CD4-positive, CD25-positive, alpha-beta regulatory T cell (primary cell): ENCODE measurements around the gene ULK4. TPM values are rescaled to one million over a fixed set of nuclear protein-coding genes. Genes with fewer than 3 reads are reported as not detected.

Source experiments
- ATAC-seq, 2 donors: fragments of 150-1000 bp; cut with Tn5 transposase; one replicate each; pipeline ENCODE4 v1.10.0; 2021; ENCODE audit warnings: low read depth in 2 of 2, moderate number of reproducible peaks in 2 of 2, moderate library complexity in 1 of 2
- DNase-seq, 3 donors: peaks; one replicate each; pipeline versions ENCODE4 v3.0.0 to v3.0.0-alpha.2; 2012 to 2022; ENCODE audit warnings: mixed read lengths in 1 of 3
- H3K27ac ChIP-seq: one replicate; pipeline ENCODE4 v1.7.0; 2013; ENCODE audit warnings: mild to moderate bottlenecking, low read length; ENCODE audit not compliant: insufficient read depth, poor library complexity, severe bottlenecking
- H3K27me3 ChIP-seq: one replicate; pipeline ENCODE4 v1.7.0; 2013; ENCODE audit warnings: low read length; ENCODE audit not compliant: control insufficient read depth, insufficient read depth
- H3K36me3 ChIP-seq: one replicate; pipeline ENCODE4 v1.7.0; 2013; ENCODE audit warnings: mild to moderate bottlenecking, low read length, moderate library complexity; ENCODE audit not compliant: control insufficient read depth, insufficient read depth
- H3K4me1 ChIP-seq: 2 replicates; pipeline ENCODE4 v1.7.0; 2013; ENCODE audit warnings: mild to moderate bottlenecking, low read length; ENCODE audit not compliant: insufficient read depth, control insufficient read depth, poor library complexity, severe bottlenecking
- H3K4me3 ChIP-seq: one replicate; pipeline ENCODE4 v1.7.0; 2013; ENCODE audit warnings: low read depth, mild to moderate bottlenecking, low read length, moderate library complexity
- H3K9me3 ChIP-seq, 2 experiments: 1 replicate in 1 of 2; 2 replicates in 1 of 2; pipeline ENCODE4 v1.7.0; 2013; ENCODE audit warnings: low read length in 2 of 2, mild to moderate bottlenecking in 1 of 2, moderate library complexity in 1 of 2; ENCODE audit not compliant: control insufficient read depth in 2 of 2
- H3K27ac Mint-ChIP-seq, 3 donors: one replicate each; pipeline ENCODE4 v1.8.0; 2020 to 2022; ENCODE audit warnings: mild to moderate bottlenecking in 3 of 3, mixed read lengths in 3 of 3, moderate library complexity in 2 of 3
- H3K27me3 Mint-ChIP-seq: one replicate; pipeline ENCODE4 v1.8.0; 2022; ENCODE audit warnings: mild to moderate bottlenecking, mixed read lengths
- H3K36me3 Mint-ChIP-seq: one replicate; pipeline ENCODE4 v1.8.0; 2020; ENCODE audit warnings: mixed read lengths
- H3K4me1 Mint-ChIP-seq, 4 donors: one replicate each; pipeline ENCODE4 v1.8.0; 2020 to 2022; ENCODE audit warnings: mixed read lengths in 4 of 4, mild to moderate bottlenecking in 1 of 4
- H3K4me3 Mint-ChIP-seq, 4 donors: one replicate each; pipeline ENCODE4 v1.8.0; 2020 to 2022; ENCODE audit warnings: mild to moderate bottlenecking in 4 of 4, mixed read lengths in 4 of 4, moderate library complexity in 3 of 4
- H3K9me3 Mint-ChIP-seq, 7 donors: one replicate each; pipeline ENCODE4 v1.8.0; 2020 to 2022; ENCODE audit warnings: mixed read lengths in 7 of 7, mild to moderate bottlenecking in 3 of 7, moderate library complexity in 2 of 7
- polyA plus RNA-seq, 4 donors: library from polyadenylated mRNA; unstranded; fragments of 300-500 nt; fragmentation: Illumina TruSeq; gene quantifications; one replicate each; pipeline ENCODE4 v1.2.3, GENCODE V29; 2021
- total RNA-seq: library from RNA; stranded (reverse); gene quantifications from one replicate; pipeline ENCODE4 v1.2.3, GENCODE V29; 2022

Gene ULK4
- total and polyA plus RNA-seq, 5 donors from 2014 or later = 9.3 to 27.2 (median 11.1) TPM

DNA sequence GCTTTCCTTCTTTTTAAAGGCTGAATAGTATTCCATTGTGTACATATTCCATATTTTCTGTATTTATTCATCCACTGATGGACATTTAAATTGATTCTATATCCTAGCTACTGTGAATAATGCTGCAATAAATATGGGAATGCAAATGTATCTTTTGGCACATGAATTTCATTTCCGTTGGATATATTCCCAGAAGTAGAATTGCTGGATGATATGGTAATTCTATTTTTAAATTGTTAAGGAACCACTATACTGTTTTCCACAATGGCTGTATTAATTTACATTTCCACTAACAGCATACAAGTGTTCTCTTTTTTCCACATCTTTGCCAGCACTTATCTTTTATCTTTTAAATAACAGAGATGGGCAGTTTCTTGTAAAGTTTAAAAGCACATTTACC lies 459.9 kb downstream of the ULK4 start:
- H3K9me3 Mint-ChIP-seq = peaks cover 0 to 6% (median 0%) of the 10 kb centered on the region in 7 donors
- Histone ChIP-seq H3K4me1 (no peaks in the 10 kb centered on the region), H3K4me3 (no peak overlapping the region), H3K27me3 (no peaks in the 10 kb centered on the region), H3K27ac (no peak overlapping the region), H3K36me3 (no peaks in the 10 kb centered on the region), H3K9me3 (no peaks in the 10 kb centered on the region)
- H3K4me1 Mint-ChIP-seq = peaks cover 0 to 5% (median 0%) of the 10 kb centered on the region in 4 donors
- H3K4me3 Mint-ChIP-seq = no peak overlapping the region
- H3K36me3 Mint-ChIP-seq = no peaks in the 10 kb centered on the region
- H3K27ac Mint-ChIP-seq = no peak overlapping the region
- no peaks in the 10 kb centered on the region for H3K27me3 Mint-ChIP-seq
- ATAC-seq (no peak), DNase-seq (no peak)

DNA sequence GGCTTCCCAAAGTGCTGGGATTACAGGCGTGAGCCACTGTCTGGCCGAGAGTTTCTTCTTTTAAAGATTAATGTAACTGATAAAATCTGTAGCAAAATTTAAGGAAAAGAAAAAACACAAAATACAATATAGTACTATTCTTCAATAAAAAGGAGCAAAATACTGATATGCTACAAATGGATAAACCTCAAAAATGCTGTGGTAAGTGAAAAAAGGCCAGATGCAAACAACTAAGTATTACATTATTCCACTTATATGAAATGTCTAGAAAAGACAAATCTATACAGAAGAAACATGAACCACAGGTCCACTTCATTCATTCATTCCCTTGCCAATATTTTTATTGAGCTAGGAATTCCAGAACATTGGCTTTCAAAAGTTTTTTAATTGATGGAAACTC lies 463.1 kb downstream of the ULK4 start:
- no peaks in the 10 kb centered on the region for H3K36me3 ChIP-seq
- H3K27me3 Mint-ChIP-seq = no peaks in the 10 kb centered on the region
- H3K9me3 Mint-ChIP-seq = peaks cover 0 to 5% (median 0%) of the 10 kb centered on the region in 7 donors
- no peaks in the 10 kb centered on the region for H3K36me3 Mint-ChIP-seq
- no peaks in the 10 kb centered on the region for H3K27me3 ChIP-seq
- ATAC-seq = no peak
- H3K4me1 ChIP-seq = no peaks in the 10 kb centered on the region
- DNase-seq = no peak
- peaks cover 0 to under 1% (median 0%) of the 10 kb centered on the region in 4 donors for H3K4me1 Mint-ChIP-seq
- H3K4me3 ChIP-seq = no peak overlapping the region
- no peaks in the 10 kb centered on the region for H3K9me3 ChIP-seq
- H3K27ac Mint-ChIP-seq = no peak overlapping the region
- no peak overlapping the region for H3K27ac ChIP-seq
- no peak overlapping the region for H3K4me3 Mint-ChIP-seq

- Histone ChIP-seq H3K4me3 (no peak overlapping the region), H3K27ac (no peak overlapping the region), H3K36me3 (no peaks in the 10 kb centered on the region), H3K9me3 (no peaks in the 10 kb centered on the region), H3K27me3 (no peaks in the 10 kb centered on the region), H3K4me1 (no peaks in the 10 kb centered on the region)
- no peaks in the 10 kb centered on the region for H3K36me3 Mint-ChIP-seq
- H3K9me3 Mint-ChIP-seq = peaks cover 0 to 1% (median 0%) of the 10 kb centered on the region in 7 donors
- no peak overlapping the region for H3K4me3 Mint-ChIP-seq
- no peak for DNase-seq
- no peaks in the 10 kb centered on the region for H3K4me1 Mint-ChIP-seq
- H3K27me3 Mint-ChIP-seq = no peaks in the 10 kb centered on the region
- H3K27ac Mint-ChIP-seq = no peak overlapping the region
- no peak for ATAC-seq
Observed at GRCh38 chr3:41490360-41490759, 471.5 kb downstream of the ULK4 start.

DNA sequence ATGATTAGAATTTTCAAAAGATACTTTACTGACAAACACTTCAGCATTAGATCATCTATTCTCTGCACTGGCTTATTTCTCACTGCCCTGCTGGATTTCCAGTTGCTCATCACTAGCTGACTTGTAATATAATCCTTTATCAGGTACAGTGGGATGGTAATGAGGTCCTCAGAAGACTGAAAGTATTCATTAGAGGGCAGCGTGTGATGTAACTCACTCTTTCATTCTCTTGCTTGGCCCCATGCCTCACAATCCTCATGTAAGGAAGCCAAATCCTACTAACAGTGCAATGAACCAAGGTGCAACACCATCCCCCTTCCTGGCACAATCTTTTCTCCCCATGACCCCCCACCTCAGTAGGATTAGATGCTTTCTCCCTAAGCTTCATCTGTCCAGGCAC lies 472.7 kb downstream of the ULK4 start:
- Histone ChIP-seq H3K4me3 (no peak overlapping the region), H3K9me3 (no peaks in the 10 kb centered on the region), H3K27me3 (no peaks in the 10 kb centered on the region), H3K27ac (no peak overlapping the region), H3K4me1 (no peaks in the 10 kb centered on the region), H3K36me3 (no peaks in the 10 kb centered on the region)
- peaks cover 0 to 3% (median 0%) of the 10 kb centered on the region in 7 donors for H3K9me3 Mint-ChIP-seq
- ATAC-seq = no peak
- no peak overlapping the region for H3K4me3 Mint-ChIP-seq
- H3K36me3 Mint-ChIP-seq = no peaks in the 10 kb centered on the region
- no peaks in the 10 kb centered on the region for H3K27me3 Mint-ChIP-seq
- no peaks in the 10 kb centered on the region for H3K4me1 Mint-ChIP-seq
- DNase-seq = no peak
- no peak overlapping the region for H3K27ac Mint-ChIP-seq

DNA sequence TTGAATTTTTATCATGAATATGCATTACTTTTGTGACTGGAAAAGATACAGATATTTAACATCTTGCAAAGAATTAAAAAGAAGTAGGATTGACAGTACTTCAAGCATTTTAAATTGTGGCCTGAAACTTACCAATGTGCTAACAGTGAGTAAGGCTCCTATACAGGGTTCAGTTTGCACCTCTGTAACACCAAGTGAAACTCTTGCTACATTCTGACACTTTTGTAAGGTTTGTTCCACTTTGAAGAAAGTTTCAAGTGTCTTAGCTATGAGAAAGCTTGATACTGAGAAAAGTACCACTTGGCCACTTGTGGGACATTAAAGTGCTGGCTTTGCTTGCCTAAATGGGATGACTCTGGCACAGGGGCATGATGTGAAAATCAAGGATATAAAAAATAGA lies 473.4 kb downstream of the ULK4 start:
- Histone ChIP-seq H3K4me1 (no peaks in the 10 kb centered on the region), H3K4me3 (no peak overlapping the region), H3K9me3 (no peaks in the 10 kb centered on the region), H3K36me3 (no peaks in the 10 kb centered on the region), H3K27ac (no peak overlapping the region), H3K27me3 (no peaks in the 10 kb centered on the region)
- Mint-ChIP-seq H3K4me3 (no peak overlapping the region), H3K4me1 (no peaks in the 10 kb centered on the region), H3K27ac (no peak overlapping the region), H3K36me3 (no peaks in the 10 kb centered on the region), H3K27me3 (no peaks in the 10 kb centered on the region), H3K9me3 (peaks cover 0 to 3% (median 0%) of the 10 kb centered on the region in 7 donors)
- ATAC-seq (no peak), DNase-seq (no peak)

DNA sequence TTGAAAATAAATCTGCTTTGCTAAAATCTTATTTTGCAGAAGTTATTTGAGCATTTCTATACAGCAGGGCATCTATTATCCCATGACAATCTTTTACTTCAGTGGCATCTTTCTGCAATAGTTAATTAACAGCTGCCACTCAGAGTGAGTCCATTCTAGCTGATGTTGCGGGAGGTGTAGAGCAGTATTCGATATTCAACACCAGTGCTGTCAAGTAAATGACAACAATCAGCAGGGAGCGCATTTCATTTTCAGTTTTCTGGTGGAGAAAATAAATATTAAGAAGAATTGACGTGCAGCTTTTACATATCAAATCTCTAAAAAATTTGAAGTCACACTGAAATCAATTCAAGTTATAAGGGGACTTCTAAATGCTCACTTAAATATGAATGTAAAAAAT lies 476.4 kb downstream of the ULK4 start:
- Mint-ChIP-seq H3K36me3 (peaks cover 2% of the 10 kb centered on the region), H3K4me3 (no peak overlapping the region), H3K27me3 (no peaks in the 10 kb centered on the region), H3K9me3 (peaks cover 0 to 3% (median 0%) of the 10 kb centered on the region in 7 donors), H3K4me1 (peaks cover 0 to 4% (median 0%) of the 10 kb centered on the region in 4 donors), H3K27ac (no peak overlapping the region)
- ATAC-seq = no peak
- Histone ChIP-seq H3K4me3 (no peak overlapping the region), H3K27ac (no peak overlapping the region), H3K27me3 (no peaks in the 10 kb centered on the region), H3K36me3 (no peaks in the 10 kb centered on the region), H3K4me1 (no peaks in the 10 kb centered on the region), H3K9me3 (no peaks in the 10 kb centered on the region)
- DNase-seq = no peak

GRCh38 chr3:41482134-41482533 lies 479.8 kb downstream of the ULK4 start:
- Mint-ChIP-seq H3K4me1 (peaks cover 0 to 4% (median 0%) of the 10 kb centered on the region in 4 donors), H3K27ac (no peak overlapping the region), H3K27me3 (no peaks in the 10 kb centered on the region), H3K9me3 (peaks cover 0 to 3% (median 0%) of the 10 kb centered on the region in 7 donors), H3K36me3 (peaks cover 2% of the 10 kb centered on the region), H3K4me3 (no peak overlapping the region)
- H3K9me3 ChIP-seq = no peaks in the 10 kb centered on the region
- no peaks in the 10 kb centered on the region for H3K36me3 ChIP-seq
- H3K27ac ChIP-seq = no peak overlapping the region
- H3K4me1 ChIP-seq = no peaks in the 10 kb centered on the region
- DNase-seq = no peak
- ATAC-seq = no peak
- no peak overlapping the region for H3K4me3 ChIP-seq
- no peaks in the 10 kb centered on the region for H3K27me3 ChIP-seq

DNA sequence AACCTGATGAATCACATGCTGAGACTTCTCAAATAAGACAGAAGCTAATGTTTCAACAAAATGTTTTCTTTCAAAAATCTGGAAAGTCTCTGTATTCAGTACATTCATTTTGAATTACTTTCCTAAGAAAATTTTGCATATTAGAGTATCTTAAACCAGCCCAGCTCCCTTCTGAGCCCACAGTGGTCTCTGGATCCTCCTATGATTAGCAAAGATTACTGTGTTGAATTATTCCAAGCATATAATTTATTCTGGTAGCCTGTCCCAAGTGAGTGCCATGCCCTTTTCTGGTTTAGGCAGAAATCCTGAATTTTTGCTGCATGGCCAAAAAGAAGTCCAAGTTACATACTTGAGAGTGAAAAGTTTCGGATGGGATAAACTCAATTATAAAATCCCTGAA lies 483.6 kb downstream of the ULK4 start:
- Mint-ChIP-seq H3K9me3 (peaks cover 0 to 9% (median 5%) of the 10 kb centered on the region in 7 donors), H3K4me3 (no peak overlapping the region), H3K36me3 (peaks cover 10% of the 10 kb centered on the region), H3K27ac (no peak overlapping the region), H3K27me3 (no peaks in the 10 kb centered on the region), H3K4me1 (peaks cover 0 to 4% (median 0%) of the 10 kb centered on the region in 4 donors)
- H3K9me3 ChIP-seq = peaks cover 1 to 5% of the 10 kb centered on the region in 2 experiments
- no peaks in the 10 kb centered on the region for H3K36me3 ChIP-seq
- ATAC-seq (no peak), DNase-seq (no peak)
- no peaks in the 10 kb centered on the region for H3K4me1 ChIP-seq
- H3K27ac ChIP-seq = no peak overlapping the region
- no peak overlapping the region for H3K4me3 ChIP-seq
- H3K27me3 ChIP-seq = no peaks in the 10 kb centered on the region
